Heart left ventricle (tissue), 13 donors: Measurements from ENCODE around the gene EHD2.

ENCODE experiments used
- CTCF ChIP-seq, 12 donors: fragments of 200-600 bp; sonication (generic) in 4 of 12; IDR thresholded peaks; one replicate each; pipeline versions ENCODE4 v1.5.0 to v1.8.0; 2018 to 2022; ENCODE audit warnings: antibody characterized with exemption in 12 of 12, mild to moderate bottlenecking in 5 of 12
- POLR2A ChIP-seq, 2 donors: fragments of 450-650 bp; IDR thresholded peaks; one replicate each; pipeline ENCODE4 v1.6.1; 2017; ENCODE audit warnings: antibody characterized with exemption in 2 of 2, mild to moderate bottlenecking in 2 of 2, moderate library complexity in 2 of 2
- donor health status: ischemic (EF 13 %, LVEDD 7.1; RV severe dilation, severe dysfunction).
- donor health status: DM: no; HTN: yes; CAD: no.
- donor health status: DM: no; HTN: no; CAD: no.
- donor health status: ischemic (EF 25% LVEDD 6.9; RV normal size, moderate dysfunction).
- donor health status: ischemic (EF 25% LVEDD 5.7; RV mildly dilated, moderate dysfunction).
- donor health status: ischemic (EF 35%, LVEDD 5.7; RV mildly dilated, moderate dysfunction).
- donor health status: nonischemic (EF 11% LVEDD 7.7; RV severe dilation, severe dysfunction).
- donor health status: DM: yes; HTN: yes; CAD: no.
- donor health status: PGD.
- donor health status: ischemic (EF 29% LVEDD 5.4; RV normal size, mild dysfunction).
- donor health status: nonischemic (EF 23%, LVEDD 6.1; RV moderate dilation, normal function).

DNA sequence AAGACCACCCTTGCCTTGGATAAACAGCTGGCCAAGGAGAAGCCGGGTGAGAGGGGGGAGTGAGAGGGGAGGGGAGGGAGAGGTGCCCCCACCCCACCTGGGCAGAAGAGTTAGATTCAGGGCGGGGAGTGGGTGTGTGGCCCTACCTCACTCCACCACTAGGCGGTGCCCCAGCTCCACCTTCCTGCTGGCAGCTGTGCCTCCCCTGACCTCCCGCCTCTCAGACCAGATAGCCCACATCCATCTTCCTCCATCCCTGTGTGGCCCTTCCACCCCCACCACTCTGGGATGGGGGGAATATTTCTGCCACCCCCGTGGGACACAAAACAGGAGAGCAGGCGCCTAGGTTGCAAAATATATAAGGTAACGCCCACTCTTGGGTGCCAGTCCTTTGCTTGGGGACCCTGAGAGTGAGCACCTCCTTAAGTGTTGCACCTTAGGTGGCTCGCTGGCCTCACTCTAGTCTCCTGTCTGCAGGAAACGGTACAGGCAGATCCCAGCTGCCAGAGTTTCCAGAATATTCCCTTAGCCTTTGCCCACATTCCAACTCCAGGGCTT lies 13.8 kb upstream of the EHD2 start:
- peak in 1 of 2 donors; percentile 11 for TF ChIP-seq POLR2A (IDR thresholded peaks at IDR 0.05)
- peak; percentile 51 to 72 (median 60) for TF ChIP-seq CTCF (IDR thresholded peaks at IDR 0.05)
